Measurements from ENCODE around the gene TBC1D3K. TPM values are rescaled to one million over a fixed set of nuclear protein-coding genes. Genes with fewer than 3 reads are reported as not detected.
"Not testable (repeated sequence)": the region's sequence is repeated elsewhere in the genome, so short reads cannot be mapped to it uniquely, and the experiment has no call there.

TBC1D3K gene
- not detected for total RNA-seq

DNA sequence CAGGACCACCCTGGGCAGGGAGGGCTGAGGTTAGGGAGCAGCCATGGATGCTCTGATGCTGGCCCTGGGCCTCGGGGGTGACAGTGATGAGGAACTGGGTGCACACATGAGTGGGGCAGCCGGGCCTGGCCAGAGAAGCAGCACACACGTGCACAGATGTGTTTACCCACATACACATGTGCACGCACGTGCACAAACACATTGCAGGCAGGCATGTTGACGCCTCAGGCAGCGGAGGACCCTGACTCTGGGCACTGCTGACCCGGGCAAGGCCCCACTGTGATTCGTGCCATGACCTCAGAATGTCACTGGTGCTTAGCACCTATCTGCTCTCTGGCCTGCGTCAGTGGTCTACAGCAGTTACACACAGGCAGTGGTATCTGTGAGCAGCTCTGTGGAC lies at the start of gene TBC1D3K:
Gene TBC1D3K (plus strand): TSS at position 301 of the 400 bp plus-strand sequence. CDS start 1,585 bp downstream, outside the sequence.
- not testable (repeated sequence) for H3K27ac ChIP-seq (ENCODE audit: low read depth, low read length); H3K9me3 ChIP-seq (ENCODE audit: control insufficient read depth in 3 of 3, low read length in 3 of 3); H3K9ac ChIP-seq (ENCODE audit: low read depth in 1 of 3, low read length in 3 of 3); H3K27me3 ChIP-seq (ENCODE audit: control insufficient read depth in 3 of 3, insufficient read depth in 3 of 3, low read length in 3 of 3); H3K4me1 ChIP-seq (ENCODE audit: control insufficient read depth in 3 of 3, insufficient read depth in 3 of 3, low read length in 3 of 3); H3K36me3 ChIP-seq (ENCODE audit: control insufficient read depth in 3 of 3, insufficient read depth in 3 of 3, low read length in 3 of 3); H3K4me3 ChIP-seq (ENCODE audit: low read length in 3 of 3)

DNA sequence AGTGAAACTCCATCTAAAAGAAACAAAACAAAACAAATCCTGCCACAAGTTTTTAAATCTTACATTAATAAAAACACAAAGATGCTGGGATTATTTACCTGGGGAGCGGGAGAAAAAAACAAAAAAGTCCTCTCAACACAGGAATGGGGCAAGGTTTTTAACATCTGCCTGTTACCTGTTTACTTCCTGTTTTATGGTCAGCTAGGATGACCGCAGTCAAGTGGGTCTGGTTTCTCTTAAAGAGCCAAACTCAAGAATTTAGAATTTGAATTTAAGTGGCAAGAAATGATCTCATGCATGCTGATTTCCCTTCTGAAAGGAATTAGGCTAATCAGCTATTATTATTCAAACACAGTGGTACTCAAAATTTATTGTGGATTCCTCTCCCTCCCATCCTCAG lies 39.7 kb upstream of the TBC1D3K start:
- H3K9ac ChIP-seq (ENCODE audit: low read depth in 1 of 3, low read length in 3 of 3) = no peak overlapping the region
- H3K27me3 ChIP-seq (ENCODE audit: control insufficient read depth in 3 of 3, insufficient read depth in 3 of 3, low read length in 3 of 3) = no peaks in the 10 kb centered on the region
- H3K27ac ChIP-seq (ENCODE audit: low read depth, low read length) = no peak overlapping the region
- H3K4me1 ChIP-seq (ENCODE audit: control insufficient read depth in 3 of 3, insufficient read depth in 3 of 3, low read length in 3 of 3) = no peaks in the 10 kb centered on the region
- H3K4me3 ChIP-seq (ENCODE audit: low read length in 3 of 3) = no peak overlapping the region
- no peaks in the 10 kb centered on the region for H3K36me3 ChIP-seq (ENCODE audit: control insufficient read depth in 3 of 3, insufficient read depth in 3 of 3, low read length in 3 of 3)
- no peaks in the 10 kb centered on the region for H3K9me3 ChIP-seq (ENCODE audit: control insufficient read depth in 3 of 3, low read length in 3 of 3)

DNA sequence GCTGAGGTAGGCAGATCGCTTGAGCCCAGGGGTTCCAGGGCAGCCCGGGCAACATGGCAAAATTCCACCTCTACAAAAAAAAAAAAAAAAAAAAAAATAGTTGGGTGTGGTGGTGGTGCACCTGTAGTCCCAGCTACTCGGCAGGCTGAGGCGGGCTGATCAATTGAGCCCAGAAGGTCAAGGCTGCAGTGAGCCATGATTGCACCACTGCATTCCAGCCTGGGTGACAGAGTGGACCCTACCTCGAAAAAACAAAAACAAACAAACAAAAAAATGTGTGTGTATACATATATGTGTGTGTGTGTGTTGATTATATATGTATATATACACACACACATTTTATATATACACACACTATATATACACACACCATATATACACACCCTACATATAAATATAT lies 39.1 kb upstream of the TBC1D3K start:
- Histone ChIP-seq H3K27ac (ENCODE audit: low read depth, low read length) (no peak overlapping the region), H3K4me1 (ENCODE audit: control insufficient read depth in 3 of 3, insufficient read depth in 3 of 3, low read length in 3 of 3) (no peaks in the 10 kb centered on the region), H3K27me3 (ENCODE audit: control insufficient read depth in 3 of 3, insufficient read depth in 3 of 3, low read length in 3 of 3) (no peaks in the 10 kb centered on the region), H3K9ac (ENCODE audit: low read depth in 1 of 3, low read length in 3 of 3) (no peak overlapping the region), H3K4me3 (ENCODE audit: low read length in 3 of 3) (no peak overlapping the region), H3K36me3 (ENCODE audit: control insufficient read depth in 3 of 3, insufficient read depth in 3 of 3, low read length in 3 of 3) (no peaks in the 10 kb centered on the region), H3K9me3 (ENCODE audit: control insufficient read depth in 3 of 3, low read length in 3 of 3) (no peaks in the 10 kb centered on the region)

DNA sequence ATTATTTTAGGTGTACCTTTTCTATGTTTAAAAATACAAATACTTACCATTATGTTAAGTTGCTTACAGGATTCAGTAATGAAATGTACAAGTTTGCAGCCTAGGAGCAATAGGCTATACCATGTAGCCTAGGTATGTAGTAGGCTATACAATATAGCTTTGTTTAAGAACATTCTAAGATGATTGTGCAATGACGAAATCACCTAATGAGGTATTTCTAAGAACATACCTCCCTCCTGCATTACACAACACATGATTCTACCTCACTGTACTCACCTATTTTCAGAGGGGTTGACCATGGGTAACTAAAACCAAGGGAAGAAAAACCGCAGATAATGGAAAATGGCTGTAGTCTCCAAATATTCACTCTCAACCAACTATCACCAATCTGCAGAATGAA lies 35.3 kb upstream of the TBC1D3K start:
- no peak overlapping the region for H3K4me3 ChIP-seq (ENCODE audit: low read length in 3 of 3)
- H3K9ac ChIP-seq (ENCODE audit: low read depth in 1 of 3, low read length in 3 of 3) = no peak overlapping the region
- H3K27ac ChIP-seq (ENCODE audit: low read depth, low read length) = no peak overlapping the region
- no peaks in the 10 kb centered on the region for H3K4me1 ChIP-seq (ENCODE audit: control insufficient read depth in 3 of 3, insufficient read depth in 3 of 3, low read length in 3 of 3)
- no peaks in the 10 kb centered on the region for H3K27me3 ChIP-seq (ENCODE audit: control insufficient read depth in 3 of 3, insufficient read depth in 3 of 3, low read length in 3 of 3)
- H3K9me3 ChIP-seq (ENCODE audit: control insufficient read depth in 3 of 3, low read length in 3 of 3) = no peaks in the 10 kb centered on the region
- no peaks in the 10 kb centered on the region for H3K36me3 ChIP-seq (ENCODE audit: control insufficient read depth in 3 of 3, insufficient read depth in 3 of 3, low read length in 3 of 3)

DNA sequence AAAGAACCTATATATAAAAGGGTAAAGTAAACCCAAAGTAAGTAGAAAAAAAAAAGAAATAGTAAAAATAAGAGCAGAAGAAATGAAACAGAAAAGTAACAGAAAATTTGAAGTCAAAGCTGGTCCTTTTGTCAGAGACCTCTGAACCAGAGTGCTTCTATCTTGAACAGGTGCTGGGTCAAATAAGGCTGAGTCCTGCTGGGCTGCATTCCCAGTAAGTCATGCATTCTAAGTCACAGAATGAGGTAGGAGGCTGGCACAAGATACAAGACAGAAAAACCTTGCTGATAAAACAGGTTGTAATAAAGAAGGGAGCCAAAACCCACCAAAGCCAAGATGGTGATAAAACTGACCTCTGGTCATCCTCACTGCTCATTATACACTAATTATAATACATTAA lies 27.3 kb upstream of the TBC1D3K start:
- not testable (repeated sequence) for H3K4me1 ChIP-seq (ENCODE audit: control insufficient read depth in 3 of 3, insufficient read depth in 3 of 3, low read length in 3 of 3); H3K9me3 ChIP-seq (ENCODE audit: control insufficient read depth in 3 of 3, low read length in 3 of 3); H3K4me3 ChIP-seq (ENCODE audit: low read length in 3 of 3); H3K27ac ChIP-seq (ENCODE audit: low read depth, low read length); H3K27me3 ChIP-seq (ENCODE audit: control insufficient read depth in 3 of 3, insufficient read depth in 3 of 3, low read length in 3 of 3); H3K9ac ChIP-seq (ENCODE audit: low read depth in 1 of 3, low read length in 3 of 3); H3K36me3 ChIP-seq (ENCODE audit: control insufficient read depth in 3 of 3, insufficient read depth in 3 of 3, low read length in 3 of 3)

Small RNA genes within 50 kb of the gene (small RNA-seq; reads per million reads assigned to genes)
- not detected for gene RF00001
- not detected for gene RNU6-489P

Other genes with a start within 250 kb of the TBC1D3K start
- not detected for gene HNF1B, start 179.4 kb upstream of the TBC1D3K start, total RNA-seq
- gene TBC1D3L, start 64.6 kb downstream of the TBC1D3K start, total RNA-seq = 2.1 TPM
- gene TBC1D3D, start 79.6 kb downstream of the TBC1D3K start, total RNA-seq = not detected
- gene TBC1D3C, start 144.2 kb downstream of the TBC1D3K start, total RNA-seq = not detected
- not detected for gene TBC1D3E, start 203.5 kb downstream of the TBC1D3K start, total RNA-seq